WTC11 (cell line): Measurements from ENCODE around the gene CRYGN. TPM values are rescaled to one million over a fixed set of nuclear protein-coding genes. Genes with fewer than 3 reads are reported as not detected.
A peak's percentile ranks its signal among the peaks of the same experiment; 100 is the strongest.

ENCODE experiments used
- ATAC-seq: fragments of 200-7000 bp; cut with Tn5 transposase; 2 replicates; pipeline ENCODE4 v1.10.0; 2021; ENCODE audit warnings: mild to moderate bottlenecking, moderate library complexity
- CTCF ChIA-PET: fragments of 300-600 bp; sonication (Branson Sonifier 250); formaldehyde crosslinking; loops from one replicate; lab custom pipeline; 2021; ENCODE audit warnings: antibody characterized with exemption; lab: Charles Lee
- POLR2A ChIA-PET: fragments of 350-600 bp; sonication (Branson Sonifier 250); formaldehyde crosslinking; loops from one replicate; lab custom pipeline; 2021; ENCODE audit warnings: antibody characterized with exemption; lab: Charles Lee
- DNase-seq: peaks from one replicate; pipeline ENCODE4 v3.0.0; 2021; ENCODE audit warnings: low spot score
- H3K27ac Mint-ChIP-seq: 2 replicates; pipeline ENCODE4 v1.8.0; 2021; ENCODE audit warnings: mixed read lengths
- H3K27me3 Mint-ChIP-seq: 2 replicates; pipeline ENCODE4 v1.8.0; 2021; ENCODE audit warnings: low read depth, mild to moderate bottlenecking, moderate library complexity, mixed read lengths
- H3K36me3 Mint-ChIP-seq: 2 replicates; pipeline ENCODE4 v1.8.0; 2021; ENCODE audit warnings: mixed read lengths
- H3K4me1 Mint-ChIP-seq: 2 replicates; pipeline ENCODE4 v1.8.0; 2022; ENCODE audit warnings: mixed read lengths
- H3K4me3 Mint-ChIP-seq: 2 replicates; pipeline ENCODE4 v1.8.0; 2021; ENCODE audit warnings: mild to moderate bottlenecking, moderate library complexity, mixed read lengths
- H3K9me3 Mint-ChIP-seq: 2 replicates; pipeline ENCODE4 v1.8.0; 2021; ENCODE audit warnings: mixed read lengths
- AFF4 ChIP-seq: sonication (generic); formaldehyde crosslinking; IDR thresholded peaks from 2 replicates; pipeline ENCODE4 v1.8.1; 2023; ENCODE audit warnings: mild to moderate bottlenecking, missing genetic modification reagents, borderline replicate concordance
- ATF6 ChIP-seq: sonication (generic); formaldehyde crosslinking; IDR thresholded peaks from 2 replicates; pipeline ENCODE4 v1.8.1; 2023; ENCODE audit warnings: mild to moderate bottlenecking, missing genetic modification reagents
- E2F1 ChIP-seq: sonication (generic); formaldehyde crosslinking; IDR thresholded peaks from 2 replicates; pipeline ENCODE4 v1.8.0; 2022; ENCODE audit warnings: mild to moderate bottlenecking, missing genetic modification reagents
- E2F4 ChIP-seq: sonication (generic); formaldehyde crosslinking; IDR thresholded peaks from 2 replicates; pipeline ENCODE4 v1.8.1; 2022; ENCODE audit warnings: low read depth, mild to moderate bottlenecking, moderate library complexity, missing genetic modification reagents, borderline replicate concordance
- ERG ChIP-seq: fragments of 250-450 bp; sonication (Bioruptor Pico); IDR thresholded peaks from 2 replicates; pipeline ENCODE4 v1.8.0; 2021; ENCODE audit warnings: mild to moderate bottlenecking
- FOXP4 ChIP-seq: sonication (generic); formaldehyde crosslinking; IDR thresholded peaks from 2 replicates; pipeline ENCODE4 v1.8.0; 2022; ENCODE audit warnings: mild to moderate bottlenecking, missing genetic modification reagents
- JAZF1 ChIP-seq: fragments of 250-450 bp; sonication (Bioruptor Pico); IDR thresholded peaks from 2 replicates; pipeline ENCODE4 v1.9.0; 2021; ENCODE audit warnings: moderate library complexity, mild to moderate bottlenecking, inconsistent platforms
- NR3C1 ChIP-seq: sonication (generic); formaldehyde crosslinking; conservative IDR thresholded peaks from 2 replicates; pipeline ENCODE4 v1.8.1; 2023; ENCODE audit warnings: low read depth, mild to moderate bottlenecking, missing genetic modification reagents
- RORB ChIP-seq: fragments of 250-450 bp; sonication (Bioruptor Pico); IDR thresholded peaks from 2 replicates; pipeline ENCODE4 v1.9.0; 2021; ENCODE audit warnings: mild to moderate bottlenecking
- SOX15 ChIP-seq: fragments of 250-450 bp; sonication (Bioruptor Pico); IDR thresholded peaks from 2 replicates; pipeline ENCODE4 v1.9.0; 2021; ENCODE audit warnings: mild to moderate bottlenecking
- SP1 ChIP-seq: sonication (generic); formaldehyde crosslinking; conservative IDR thresholded peaks from 2 replicates; pipeline ENCODE4 v1.8.1; 2022; ENCODE audit warnings: missing genetic modification reagents
- USF2 ChIP-seq: sonication (generic); formaldehyde crosslinking; IDR thresholded peaks from 2 replicates; pipeline ENCODE4 v1.8.1; 2023; ENCODE audit warnings: mild to moderate bottlenecking, missing genetic modification reagents, moderate library complexity
- ZNF121 ChIP-seq: sonication (generic); formaldehyde crosslinking; IDR thresholded peaks from 2 replicates; pipeline ENCODE4 v1.8.0; 2023; ENCODE audit warnings: missing genetic modification reagents
- ZNF138 ChIP-seq: sonication (generic); formaldehyde crosslinking; conservative IDR thresholded peaks from 2 replicates; pipeline ENCODE4 v1.8.1; 2022; ENCODE audit warnings: mild to moderate bottlenecking, moderate library complexity, missing genetic modification reagents
- total RNA-seq: library from RNA; stranded (reverse); gene quantifications from 3 replicates; pipeline ENCODE4 v1.2.3, GENCODE V29; 2021

Gene CRYGN
- total RNA-seq, 1 experiment from 2014 or later, result 1.5 TPM

- POLR2A ChIA-PET, result no interaction called here
- H3K4me3 Mint-ChIP-seq, result no peak overlapping the region
- TF ChIP-seq USF2 (CRISPR knock-in tag) (no peak), ATF6 (CRISPR knock-in tag) (no peak)
- no peak for ATAC-seq
- peaks cover 9% of the 10 kb centered on the region for H3K4me1 Mint-ChIP-seq
- no peaks in the 10 kb centered on the region for H3K27me3 Mint-ChIP-seq
- no peak for DNase-seq
- CTCF ChIA-PET, result interaction anchor here (1.2 kb wide), 1 partner anchor 54 kb away, joined by 4 read pairs; no protein-coding TSS in a partner anchor
- no peak overlapping the region for H3K27ac Mint-ChIP-seq
- H3K36me3 Mint-ChIP-seq, result peaks cover 13% of the 10 kb centered on the region
- H3K9me3 Mint-ChIP-seq, result peaks cover 8% of the 10 kb centered on the region
Measured at GRCh38 chr7:151394076-151395035, 45.6 kb downstream of the CRYGN start.

- no peaks in the 10 kb centered on the region for H3K27me3 Mint-ChIP-seq
- no peak for TF ChIP-seq ZNF121 (CRISPR knock-in tag)
- TF ChIP-seq ZNF138 (CRISPR knock-in tag), result no peak
- TF ChIP-seq ERG, result no peak
- no peak for TF ChIP-seq SOX15 (CRISPR knock-in tag)
- TF ChIP-seq RORB, result no peak
- no peak for TF ChIP-seq E2F4 (CRISPR knock-in tag)
- TF ChIP-seq AFF4 (CRISPR knock-in tag), result no peak
- no peak for TF ChIP-seq NR3C1 (CRISPR knock-in tag)
- no peak for TF ChIP-seq JAZF1
- TF ChIP-seq E2F1 (CRISPR knock-in tag), result no peak
- no peak for TF ChIP-seq SP1
- no peak for TF ChIP-seq FOXP4 (CRISPR knock-in tag)
- TF ChIP-seq, all 79 proteins: peak for 0
- CTCF ChIA-PET, result no interaction called here
- Mint-ChIP-seq H3K4me3 (no peak overlapping the region), H3K4me1 (peaks cover 9% of the 10 kb centered on the region), H3K27ac (peak overlapping the region; percentile 87), H3K9me3 (peaks cover 5% of the 10 kb centered on the region), H3K36me3 (peaks cover 5% of the 10 kb centered on the region)
- DNase-seq (no peak), ATAC-seq (no peak)
- POLR2A ChIA-PET, result no interaction called here
Measured at GRCh38 chr7:151393031-151393977, 46.6 kb downstream of the CRYGN start.
